K562 (cell line): ENCODE measurements around the gene MYOZ2. TPM values are rescaled to one million over a fixed set of nuclear protein-coding genes. Genes with fewer than 3 reads are reported as not detected.

Experiments
- ATAC-seq: fragments of 200-7000 bp; cut with Tn5 transposase; 3 replicates; pipeline ENCODE4 v1.9.1; 2020; ENCODE audit warnings: moderate library complexity
- BruUV-seq: library from RNA; stranded (reverse); fragments of 400-500 nt; replicated peaks from 2 replicates; lab custom pipeline; 2021; lab: Mats Ljungman, UMichigan
- CTCF ChIA-PET: fragments of 300-600 bp; formaldehyde crosslinking; extraction: SDS; loops from one replicate; lab custom pipeline; 2021; ENCODE audit warnings: low intra/inter-chr PET ratio; lab: Yijun Ruan, JAX
- POLR2A ChIA-PET: fragments of 300-600, 350-650 bp; sonication (Branson Sonifier 250); formaldehyde crosslinking; extraction: SDS; loops from one replicate; lab custom pipeline; 2021; ENCODE audit warnings: antibody characterized with exemption, inconsistent platforms; lab: Yijun Ruan, JAX
- DNase-seq, 4 experiments: peaks; one replicate each; pipeline versions ENCODE4 v3.0.0 to v3.0.0-alpha.2; 2011 to 2018; ENCODE audit warnings: low spot score in 3 of 4, mixed read lengths in 3 of 4; ENCODE audit errors: extremely low read depth in 1 of 4
- FAIRE-seq: peaks from 2 replicates; lab custom pipeline; 2011; peaks lifted over from hg19 to GRCh38; lab: Jason Lieb, UNC
- H2AFZ ChIP-seq: 2 replicates; pipeline ENCODE4 v1.6.0; 2011; ENCODE audit warnings: low read depth, low read length, control low read depth, inconsistent platforms
- H3K27ac ChIP-seq: fragments of 200-600 bp; 3 replicates; pipeline ENCODE4 v1.8.0; 2011; ENCODE audit warnings: low read depth, mild to moderate bottlenecking, control low read depth, inconsistent platforms, low read length, moderate library complexity, mixed read lengths; ENCODE audit errors: extremely low read depth
- H3K27me3 ChIP-seq, 2 experiments: fragments of 300-600 bp in 1 of 2; 2 replicates in 1 of 2; 3 replicates in 1 of 2; pipeline versions ENCODE4 v1.6.0 to v1.8.0; 2011; ENCODE audit warnings: inconsistent platforms in 2 of 2, low read length in 2 of 2, mild to moderate bottlenecking in 1 of 2, mixed read lengths in 1 of 2, moderate library complexity in 1 of 2; ENCODE audit not compliant: control insufficient read depth in 2 of 2, insufficient read depth in 2 of 2
- H3K36me3 ChIP-seq: fragments of 300-600 bp; 3 replicates; pipeline ENCODE4 v1.8.0; 2011; ENCODE audit warnings: mild to moderate bottlenecking, low read length, inconsistent platforms; ENCODE audit not compliant: control insufficient read depth, insufficient read depth
- H3K4me1 ChIP-seq, 2 experiments: fragments of 200-600 bp in 1 of 2; replicated peaks in 1 of 2; 2 replicates in 1 of 2; 3 replicates in 1 of 2; pipeline versions ENCODE4 v1.5.1 to v1.8.0; 2011; ENCODE audit warnings: inconsistent platforms in 2 of 2, low read length in 2 of 2, mild to moderate bottlenecking in 1 of 2, mixed read lengths in 1 of 2, moderate library complexity in 1 of 2; ENCODE audit not compliant: control insufficient read depth in 2 of 2, insufficient read depth in 2 of 2
- H3K4me2 ChIP-seq: 2 replicates; pipeline ENCODE4 v1.6.1; 2011; ENCODE audit warnings: low read length, control low read depth, inconsistent platforms, mixed read lengths; ENCODE audit not compliant: insufficient read depth
- H3K4me3 ChIP-seq: fragments of 200-600 bp; sonication (generic), shearing (Covaris generic); 2 replicates; pipeline ENCODE4 v1.5.1; 2016; ENCODE audit warnings: control low read depth, inconsistent platforms
- H3K79me2 ChIP-seq: fragments of 200-600 bp; 3 replicates; pipeline ENCODE4 v1.8.0; 2011; ENCODE audit warnings: low read length, inconsistent platforms; ENCODE audit not compliant: control insufficient read depth, insufficient read depth
- H3K9ac ChIP-seq, 2 experiments: 2 replicates each; pipeline versions ENCODE4 v1.6.0 to v1.6.1; 2011; ENCODE audit warnings: low read depth in 2 of 2, low read length in 2 of 2, control low read depth in 1 of 2, inconsistent platforms in 1 of 2, mild to moderate bottlenecking in 1 of 2, mixed read lengths in 1 of 2; ENCODE audit not compliant: insufficient read depth in 1 of 2
- H3K9me1 ChIP-seq: one replicate; pipeline ENCODE4 v1.6.0; 2011; ENCODE audit warnings: inconsistent platforms, mild to moderate bottlenecking, low read length, moderate library complexity; ENCODE audit not compliant: control insufficient read depth, insufficient read depth
- H3K9me3 ChIP-seq: replicated peaks from 2 replicates; pipeline ENCODE4 v1.5.1; 2011; ENCODE audit warnings: low read depth, low read length, inconsistent platforms; ENCODE audit not compliant: control insufficient read depth, insufficient read depth
- H4K20me1 ChIP-seq: replicated peaks from 2 replicates; pipeline ENCODE4 v1.6.1; 2011; ENCODE audit warnings: low read length, inconsistent platforms, mixed read lengths; ENCODE audit not compliant: control insufficient read depth, insufficient read depth
- MEIS2 ChIP-seq: fragments of 450-650 bp; IDR thresholded peaks from 2 replicates; pipeline ENCODE4 v1.6.1; 2014; ENCODE audit warnings: mild to moderate bottlenecking; ENCODE audit not compliant: partially characterized antibody
- PBX2 ChIP-seq, 2 experiments: IDR thresholded peaks in 1 of 2; conservative IDR thresholded peaks in 1 of 2; 2 replicates each; pipeline ENCODE4 v1.6.1; 2016; ENCODE audit warnings: low read depth in 2 of 2, mild to moderate bottlenecking in 1 of 2, missing compliant biosample characterization in 1 of 2, missing genetic modification characterization in 1 of 2, moderate library complexity in 1 of 2
- ZBTB40 ChIP-seq, 2 experiments: fragments of 450-650 bp in 1 of 2; sonication (generic) in 1 of 2; formaldehyde crosslinking in 1 of 2; IDR thresholded peaks; 2 replicates each; pipeline versions ENCODE4 v1.7.1 to v1.9.0; 2016 to 2022; ENCODE audit warnings: inconsistent platforms in 1 of 2, mild to moderate bottlenecking in 1 of 2, missing genetic modification reagents in 1 of 2
- ZNF197 ChIP-seq: fragments of 200-800 bp; sonication (Bioruptor generic); IDR thresholded peaks from 2 replicates; pipeline ENCODE4 v1.6.1; 2016; ENCODE audit warnings: low read depth, missing genetic modification characterization, missing compliant biosample characterization
- in situ Hi-C: fragments of 300-500 bp; cut with MboI; formaldehyde crosslinking; loops from 4 replicates; pipeline ENCODE4 v1.15.0; 2018; ENCODE audit warnings: inconsistent platforms, mixed read lengths
- intact Hi-C: fragments of 100-400 bp; cut with micrococcal nuclease; formaldehyde crosslinking; loops from 2 replicates; pipeline ENCODE4 v1.14.2; 2022
- polyA plus RNA-seq, 8 experiments: library from polyadenylated mRNA; depleted of rRNA in 4 of 8; stranded (reverse) in 5 of 8; unstranded in 3 of 8; fragments of >200 nt; fragmentation: Nextera tagmentation in 2 of 8; fragmentation: Illumina TruSeq in 1 of 8; extraction: Ambion mirVana in 2 of 8; extraction: Trizol in 1 of 8; gene quantifications; 2 replicates each; pipeline versions ENCODE4 v1.2.1 to v1.2.3, GENCODE V29; 2011 to 2014; ENCODE audit warnings: inconsistent platforms in 1 of 8, missing spikeins in 1 of 8
- total RNA-seq, 7 experiments: library from RNA; depleted of rRNA in 6 of 7; stranded (reverse); fragments of >200 nt in 6 of 7; fragmentation: Illumina TruSeq in 2 of 7; extraction: Trizol in 2 of 7; gene quantifications; 2 replicates each; pipeline versions ENCODE4 v1.2.1 to v1.2.3, GENCODE V29; 2011 to 2021; ENCODE audit warnings: low replicate concordance in 1 of 7

Gene MYOZ2
- total and polyA plus RNA-seq, 9 of the 15 experiments (the other 6 are each of a cell fraction or from before 2014, with no cell fraction given), result not detected

- BruUV-seq, result no TSS peak
- DNase-seq, result no peak
- H3K9me1 ChIP-seq, result no peaks in the 10 kb centered on the region
- intact Hi-C loops, result no loop called here
- ChIA-PET CTCF (no interaction called here), POLR2A (no interaction called here)
- no peak overlapping the region for H3K4me2 ChIP-seq
- no peak for ATAC-seq
- H3K27ac ChIP-seq, result no peak overlapping the region
- H3K4me3 ChIP-seq, result no peak overlapping the region
- no peak overlapping the region for H3K9ac ChIP-seq
- H3K27me3 ChIP-seq, result peaks cover 0 to 4% of the 10 kb centered on the region in 2 experiments; a peak in 3 of 5 replicates
- TF ChIP-seq ZNF197, result no peak
- TF ChIP-seq PBX2 (CRISPR knock-in tag; IDR thresholded peaks at IDR 0.05; ENCODE audit: low read depth), result no peak
- peak; percentile 35; the same call in 1 of the 2 replicates for TF ChIP-seq PBX2 (tag; conservative IDR thresholded peaks at IDR 0.05; ENCODE audit: low read depth)
- peak; percentile 67 for TF ChIP-seq MEIS2
- TF ChIP-seq ZBTB40 (IDR thresholded peaks at IDR 0.05), result peak; percentile 64; the same call in 1 of the 2 replicates
- no peak for TF ChIP-seq ZBTB40 (CRISPR knock-in tag; IDR thresholded peaks at IDR 0.05)
- H4K20me1 ChIP-seq, result no peaks in the 10 kb centered on the region
- no peaks in the 10 kb centered on the region for H3K9me3 ChIP-seq
- no peaks in the 10 kb centered on the region for H3K79me2 ChIP-seq
- H3K36me3 ChIP-seq, result no peaks in the 10 kb centered on the region
- FAIRE-seq, result no peak
- H3K4me1 ChIP-seq, result no peaks in the 10 kb centered on the region
- H2AFZ ChIP-seq, result no peak overlapping the region
- in situ Hi-C loops, result no loop called here
These were observed 11.3 kb upstream of the MYOZ2 start for GRCh38 chr4:119124352-119124751.
